Ecto neural progenitor cell (in vitro differentiated cells): ENCODE measurements around the gene FBLN2.

ENCODE experiments used
- DNase-seq: peaks from one replicate; pipeline ENCODE4 v3.0.0-alpha.2; 2018; ENCODE audit warnings: low spot score

Gene FBLN2

GRCh38 chr3:13605555-13605954 is 56.6 kb downstream of the FBLN2 start:
- no peak for DNase-seq

GRCh38 chr3:13607821-13608597 is 59.1 kb downstream of the FBLN2 start:
- DNase-seq: no peak

GRCh38 chr3:13608969-13609725 is 60.2 kb downstream of the FBLN2 start:
- no peak for DNase-seq

GRCh38 chr3:13610006-13610570 is 61.2 kb downstream of the FBLN2 start:
- no peak for DNase-seq

- DNase-seq: no peak
These were observed 62.3 kb downstream of the FBLN2 start for GRCh38 chr3:13611221-13611620.

GRCh38 chr3:13612829-13613228 is 63.9 kb downstream of the FBLN2 start:
- no peak for DNase-seq

GRCh38 chr3:13613343-13614190 is 64.6 kb downstream of the FBLN2 start:
- no peak for DNase-seq

- no peak for DNase-seq
These were observed 65.7 kb downstream of the FBLN2 start for GRCh38 chr3:13614607-13615006.

- no peak for DNase-seq
These were observed 66.1 kb downstream of the FBLN2 start for GRCh38 chr3:13615019-13615528.

- DNase-seq: no peak
These were observed 67.4 kb downstream of the FBLN2 start for GRCh38 chr3:13616359-13616758.

- DNase-seq: no peak
These were observed 68.3 kb downstream of the FBLN2 start for GRCh38 chr3:13617097-13617738.

GRCh38 chr3:13617981-13618380 is 69.1 kb downstream of the FBLN2 start:
- DNase-seq: no peak

- DNase-seq: no peak
These were observed 69.9 kb downstream of the FBLN2 start for GRCh38 chr3:13618836-13619235.

- no peak for DNase-seq
These were observed 70.8 kb downstream of the FBLN2 start for GRCh38 chr3:13619661-13620230.

- DNase-seq: no peak
These were observed 71.4 kb downstream of the FBLN2 start for GRCh38 chr3:13620281-13620680.

- DNase-seq: no peak
These were observed 71.9 kb downstream of the FBLN2 start for GRCh38 chr3:13620776-13621365.

GRCh38 chr3:13621381-13622221 is 72.7 kb downstream of the FBLN2 start:
- no peak for DNase-seq

GRCh38 chr3:13622356-13622755 is 73.4 kb downstream of the FBLN2 start:
- DNase-seq: no peak

- DNase-seq: no peak
These were observed 74.3 kb downstream of the FBLN2 start for GRCh38 chr3:13623101-13623654.
